ENCODE data around the gene TRUB2. TPM values are rescaled to one million over a fixed set of nuclear protein-coding genes. Genes with fewer than 3 reads are reported as not detected.

The TRUB2 gene
- polyA plus RNA-seq, 1 donor (not counting 4 experiments of a cell fraction or from before 2014, with no cell fraction given) = 17.2 TPM

- H3K79me2 ChIP-seq (ENCODE audit: control insufficient read depth, insufficient read depth, low read length) = no peaks in the 10 kb centered on the region
- H2AFZ ChIP-seq (ENCODE audit: control insufficient read depth, low read length) = no peak overlapping the region
- H3K9me3 ChIP-seq (ENCODE audit: control insufficient read depth, low read depth, low read length) = no peaks in the 10 kb centered on the region
- H3K9ac ChIP-seq (ENCODE audit: control insufficient read depth, extremely low read depth, insufficient read depth, low read length) = no peak overlapping the region
- H3K4me3 ChIP-seq (ENCODE audit: control insufficient read depth in 2 of 3, extremely low read depth in 1 of 3, insufficient read depth in 2 of 3, low read depth in 1 of 3, low read length in 3 of 3) = no peak overlapping the region
- TF ChIP-seq, protein P1, sequence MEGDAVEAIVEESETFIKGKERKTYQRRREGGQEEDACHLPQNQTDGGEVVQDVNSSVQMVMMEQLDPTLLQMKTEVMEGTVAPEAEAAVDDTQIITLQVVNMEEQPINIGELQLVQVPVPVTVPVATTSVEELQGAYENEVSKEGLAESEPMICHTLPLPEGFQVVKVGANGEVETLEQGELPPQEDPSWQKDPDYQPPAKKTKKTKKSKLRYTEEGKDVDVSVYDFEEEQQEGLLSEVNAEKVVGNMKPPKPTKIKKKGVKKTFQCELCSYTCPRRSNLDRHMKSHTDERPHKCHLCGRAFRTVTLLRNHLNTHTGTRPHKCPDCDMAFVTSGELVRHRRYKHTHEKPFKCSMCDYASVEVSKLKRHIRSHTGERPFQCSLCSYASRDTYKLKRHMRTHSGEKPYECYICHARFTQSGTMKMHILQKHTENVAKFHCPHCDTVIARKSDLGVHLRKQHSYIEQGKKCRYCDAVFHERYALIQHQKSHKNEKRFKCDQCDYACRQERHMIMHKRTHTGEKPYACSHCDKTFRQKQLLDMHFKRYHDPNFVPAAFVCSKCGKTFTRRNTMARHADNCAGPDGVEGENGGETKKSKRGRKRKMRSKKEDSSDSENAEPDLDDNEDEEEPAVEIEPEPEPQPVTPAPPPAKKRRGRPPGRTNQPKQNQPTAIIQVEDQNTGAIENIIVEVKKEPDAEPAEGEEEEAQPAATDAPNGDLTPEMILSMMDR (optimal IDR thresholded peaks at IDR 0.05 in 1 of 3, IDR thresholded peaks at IDR 0.05 in 1 of 3, conservative IDR thresholded peaks at IDR 0.05 in 1 of 3; ENCODE audit: extremely low read depth in 1 of 3, insufficient read depth in 2 of 3, low read length in 3 of 3) = no peak
- H3K9me1 ChIP-seq (ENCODE audit: control insufficient read depth, extremely low read depth, insufficient read depth, low read length) = no peaks in the 10 kb centered on the region
- peaks cover 23% of the 10 kb centered on the region for H3K4me1 ChIP-seq (ENCODE audit: control insufficient read depth, extremely low read depth, insufficient read depth, low read length)
- DNase-seq (ENCODE audit: low read depth, low spot score) (no peak), FAIRE-seq (no peak)
- H3K4me2 ChIP-seq (ENCODE audit: control insufficient read depth, extremely low read depth, insufficient read depth, low read depth, low read length) = no peak overlapping the region
- no peaks in the 10 kb centered on the region for H3K27me3 ChIP-seq (ENCODE audit: control insufficient read depth, extremely low read depth, insufficient read depth, low read length)
- peaks cover 0 to 1% of the 10 kb centered on the region in 2 experiments for H3K36me3 ChIP-seq (ENCODE audit: control insufficient read depth in 2 of 2, extremely low read depth in 1 of 2, insufficient read depth in 2 of 2, low read length in 2 of 2)
- dilution Hi-C loops (cut with MboI; ENCODE audit: extremely low pct_ligation_motif_present, low sequenced_read_pairs) = no loop called here
- no peaks in the 10 kb centered on the region for H4K20me1 ChIP-seq (ENCODE audit: control insufficient read depth, extremely low read depth, insufficient read depth, low read length)
- H3K27ac ChIP-seq (ENCODE audit: control insufficient read depth, insufficient read depth, low read length) = no peak overlapping the region
These were observed 17.9 kb downstream of the TRUB2 start for GRCh38 chr9:128304136-128304970.

DNA sequence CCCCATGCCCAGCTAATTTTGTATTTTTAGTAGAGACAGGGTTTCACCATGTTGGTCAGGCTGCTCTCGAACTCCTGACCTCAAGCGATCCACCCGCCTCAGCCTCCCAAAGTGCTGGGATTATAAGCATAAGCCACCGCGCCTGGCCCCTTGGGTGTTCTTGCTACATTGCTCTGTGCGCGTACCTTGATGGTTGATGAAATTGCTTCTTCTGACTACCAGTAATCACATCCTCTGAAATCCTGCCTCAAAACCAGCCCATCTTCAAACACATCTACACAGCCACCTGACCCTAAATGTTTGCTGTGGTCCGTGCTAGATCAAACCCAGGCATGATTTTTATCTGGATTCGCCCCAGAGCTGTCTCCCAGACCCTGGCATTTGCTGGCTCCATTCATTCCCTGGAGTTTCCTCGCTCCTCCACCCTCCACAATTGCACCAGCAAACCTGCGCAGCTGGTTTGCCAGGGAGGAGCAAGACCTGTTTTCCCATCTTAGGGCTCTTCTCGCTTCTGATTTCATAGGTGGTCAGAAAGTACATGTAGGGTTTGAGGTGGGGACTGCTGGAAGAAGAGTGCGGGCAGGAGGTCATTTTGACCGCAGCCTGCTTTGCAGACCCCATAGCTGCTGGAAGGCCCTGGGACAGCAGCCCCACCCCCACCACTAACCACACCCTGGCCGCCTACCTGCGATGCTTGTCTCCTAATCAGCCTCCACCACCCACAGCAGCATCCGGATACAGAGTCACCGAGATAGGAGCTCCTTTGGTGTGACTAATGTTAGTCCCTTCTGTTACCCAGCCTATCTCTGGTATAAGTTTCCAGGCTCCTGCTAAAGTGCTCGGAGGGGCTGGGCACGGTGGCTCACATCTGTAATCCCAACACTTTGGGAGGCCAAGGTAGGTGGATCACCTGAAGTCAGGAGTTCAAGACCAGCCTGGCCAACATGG lies 23.4 kb downstream of the TRUB2 start:
- DNase-seq (ENCODE audit: low read depth, low spot score) = no peak
- H3K4me2 ChIP-seq (ENCODE audit: control insufficient read depth, extremely low read depth, insufficient read depth, low read depth, low read length) = no peak overlapping the region
- no peak overlapping the region for H2AFZ ChIP-seq (ENCODE audit: control insufficient read depth, low read length)
- H3K36me3 ChIP-seq (ENCODE audit: control insufficient read depth in 2 of 2, extremely low read depth in 1 of 2, insufficient read depth in 2 of 2, low read length in 2 of 2) = no peaks in the 10 kb centered on the region
- H3K79me2 ChIP-seq (ENCODE audit: control insufficient read depth, insufficient read depth, low read length) = no peaks in the 10 kb centered on the region
- H3K27ac ChIP-seq (ENCODE audit: control insufficient read depth, insufficient read depth, low read length) = no peak overlapping the region
- no peak overlapping the region for H3K9ac ChIP-seq (ENCODE audit: control insufficient read depth, extremely low read depth, insufficient read depth, low read length)
- no peak for FAIRE-seq
- dilution Hi-C loops (cut with MboI; ENCODE audit: extremely low pct_ligation_motif_present, low sequenced_read_pairs) = no loop called here
- H3K4me1 ChIP-seq (ENCODE audit: control insufficient read depth, extremely low read depth, insufficient read depth, low read length) = peaks cover 8% of the 10 kb centered on the region
- H3K9me1 ChIP-seq (ENCODE audit: control insufficient read depth, extremely low read depth, insufficient read depth, low read length) = no peaks in the 10 kb centered on the region
- no peak overlapping the region for H3K4me3 ChIP-seq (ENCODE audit: control insufficient read depth in 2 of 3, extremely low read depth in 1 of 3, insufficient read depth in 2 of 3, low read depth in 1 of 3, low read length in 3 of 3)
- no peaks in the 10 kb centered on the region for H4K20me1 ChIP-seq (ENCODE audit: control insufficient read depth, extremely low read depth, insufficient read depth, low read length)
- TF ChIP-seq, protein P1 (optimal IDR thresholded peaks at IDR 0.05 in 1 of 3, IDR thresholded peaks at IDR 0.05 in 1 of 3, conservative IDR thresholded peaks at IDR 0.05 in 1 of 3; ENCODE audit: extremely low read depth in 1 of 3, insufficient read depth in 2 of 3, low read length in 3 of 3) = no peak
- no peak for TF ChIP-seq EZH2 (IDR thresholded peaks at IDR 0.05; ENCODE audit: low read length)
- no peaks in the 10 kb centered on the region for H3K9me3 ChIP-seq (ENCODE audit: control insufficient read depth, low read depth, low read length)
- no peaks in the 10 kb centered on the region for H3K27me3 ChIP-seq (ENCODE audit: control insufficient read depth, extremely low read depth, insufficient read depth, low read length)

Data from keratinocyte (primary cell).